Peyer's patch (tissue), 4 donors: ENCODE results near the gene HCRT.

Experiments
- CTCF ChIP-seq, 6 experiments: fragments of 450-650 bp in 4 of 6; fragments of 200-600 bp in 2 of 6; sonication (generic) in 1 of 6; IDR thresholded peaks; one replicate each; pipeline ENCODE4 v1.5.1; 2017 to 2019; ENCODE audit warnings: antibody characterized with exemption in 6 of 6, mild to moderate bottlenecking in 3 of 6, moderate library complexity in 1 of 6
- POLR2A ChIP-seq, 2 donors: fragments of 450-650 bp; IDR thresholded peaks; one replicate each; pipeline ENCODE4 v1.5.1; 2017; ENCODE audit warnings: antibody characterized with exemption in 2 of 2, mild to moderate bottlenecking in 2 of 2, moderate library complexity in 2 of 2

DNA sequence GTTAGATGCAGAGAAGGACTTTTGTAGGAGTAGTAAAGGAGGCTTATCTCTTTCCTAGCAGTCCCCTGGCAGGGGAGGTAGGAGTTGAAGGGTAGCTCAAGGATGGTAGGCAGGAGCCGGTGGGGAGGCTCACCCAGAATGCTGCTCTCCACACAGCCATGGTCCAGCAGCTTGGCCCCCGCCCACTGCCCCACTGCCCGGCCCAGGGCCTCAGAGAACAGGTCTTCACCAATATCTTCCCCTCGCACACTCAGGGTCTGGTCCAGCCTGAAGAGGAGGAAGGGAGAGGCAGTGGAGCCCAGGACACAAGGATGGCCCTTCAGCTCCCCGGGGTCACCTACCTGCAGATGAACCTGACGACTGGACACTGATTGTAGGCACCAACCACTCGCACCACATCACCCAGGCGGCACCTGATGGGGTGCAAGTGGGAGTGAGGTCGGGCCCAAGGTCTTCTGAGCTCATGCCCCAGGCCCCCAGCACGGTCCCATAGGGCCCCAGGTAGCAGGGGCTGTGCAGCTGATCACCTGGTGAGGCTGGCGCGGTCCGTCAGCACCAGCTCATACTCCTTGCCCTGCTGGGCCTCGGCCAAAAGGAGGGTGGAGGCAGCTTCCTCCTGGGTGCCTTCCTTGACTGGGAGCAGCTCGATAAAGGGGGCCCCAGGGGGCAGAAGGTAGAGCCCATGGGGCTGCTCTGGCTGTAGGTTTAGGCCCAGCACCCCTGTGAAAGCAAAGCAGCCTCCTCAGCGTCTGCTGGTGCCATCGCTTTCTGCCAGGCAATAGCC, 5.4 kb upstream of the HCRT start:
- TF ChIP-seq CTCF (IDR thresholded peaks at IDR 0.05) (no peak), POLR2A (IDR thresholded peaks at IDR 0.05) (no peak)
